Measurements from ENCODE around the gene CD4.

The CD4 gene

GRCh38 chr12:6752921-6753771, 36.2 kb upstream of the CD4 start, which contains the start of gene MLF2:
Gene MLF2, minus strand, starts transcription at chr12:6753141. Its CDS starts 807 bp downstream, at chr12:6752334.
- H3K27me3 ChIP-seq (ENCODE audit: insufficient read depth, poor library complexity, severe bottlenecking): no peaks in the 10 kb centered on the region
- peak; percentile 98 for TF ChIP-seq CTCF (IDR thresholded peaks at IDR 0.05; ENCODE audit: poor library complexity, severe bottlenecking)
- peak within 1 kb of the TSS; percentile 77 for H3K27ac ChIP-seq (ENCODE audit: poor library complexity, severe bottlenecking)
- H3K4me3 ChIP-seq (ENCODE audit: severe bottlenecking): peak within 1 kb of the TSS; percentile 86
- H3K36me3 ChIP-seq (ENCODE audit: low read depth): peaks cover 36% of the 10 kb centered on the region
- H3K4me1 ChIP-seq (ENCODE audit: insufficient read depth, poor library complexity, severe bottlenecking): no peaks in the 10 kb centered on the region
- no peaks in the 10 kb centered on the region for H3K9me3 ChIP-seq (ENCODE audit: severe bottlenecking)
- DNase-seq (ENCODE audit: low spot score) (peak; percentile 97), ATAC-seq (ENCODE audit: low read depth) (peak; percentile 94)

GRCh38 chr12:6753772-6754356, 35.5 kb upstream of the CD4 start:
- ATAC-seq (ENCODE audit: low read depth) (no peak), DNase-seq (ENCODE audit: low spot score) (no peak)
- H3K9me3 ChIP-seq (ENCODE audit: severe bottlenecking): no peaks in the 10 kb centered on the region
- peak; percentile 85 for TF ChIP-seq CTCF (IDR thresholded peaks at IDR 0.05; ENCODE audit: poor library complexity, severe bottlenecking)
- H3K27me3 ChIP-seq (ENCODE audit: insufficient read depth, poor library complexity, severe bottlenecking): no peaks in the 10 kb centered on the region
- peak overlapping the region; percentile 77 for H3K27ac ChIP-seq (ENCODE audit: poor library complexity, severe bottlenecking)
- no peak overlapping the region for H3K4me3 ChIP-seq (ENCODE audit: severe bottlenecking)
- H3K36me3 ChIP-seq (ENCODE audit: low read depth): peaks cover 29% of the 10 kb centered on the region
- no peaks in the 10 kb centered on the region for H3K4me1 ChIP-seq (ENCODE audit: insufficient read depth, poor library complexity, severe bottlenecking)

GRCh38 chr12:6754411-6754810, 34.9 kb upstream of the CD4 start:
- Histone ChIP-seq H3K36me3 (ENCODE audit: low read depth) (peaks cover 23% of the 10 kb centered on the region), H3K4me1 (ENCODE audit: insufficient read depth, poor library complexity, severe bottlenecking) (no peaks in the 10 kb centered on the region), H3K4me3 (ENCODE audit: severe bottlenecking) (no peak overlapping the region), H3K27me3 (ENCODE audit: insufficient read depth, poor library complexity, severe bottlenecking) (no peaks in the 10 kb centered on the region), H3K9me3 (ENCODE audit: severe bottlenecking) (no peaks in the 10 kb centered on the region), H3K27ac (ENCODE audit: poor library complexity, severe bottlenecking) (no peak overlapping the region)
- TF ChIP-seq CTCF (IDR thresholded peaks at IDR 0.05; ENCODE audit: poor library complexity, severe bottlenecking): no peak
- ATAC-seq (ENCODE audit: low read depth) (no peak), DNase-seq (ENCODE audit: low spot score) (no peak)

- no peak for ATAC-seq (ENCODE audit: low read depth)
- no peak for TF ChIP-seq CTCF (IDR thresholded peaks at IDR 0.05; ENCODE audit: poor library complexity, severe bottlenecking)
- Histone ChIP-seq H3K9me3 (ENCODE audit: severe bottlenecking) (no peaks in the 10 kb centered on the region), H3K27me3 (ENCODE audit: insufficient read depth, poor library complexity, severe bottlenecking) (no peaks in the 10 kb centered on the region), H3K4me3 (ENCODE audit: severe bottlenecking) (no peak overlapping the region), H3K36me3 (ENCODE audit: low read depth) (no peaks in the 10 kb centered on the region), H3K27ac (ENCODE audit: poor library complexity, severe bottlenecking) (no peak overlapping the region), H3K4me1 (ENCODE audit: insufficient read depth, poor library complexity, severe bottlenecking) (no peaks in the 10 kb centered on the region)
- no peak for DNase-seq (ENCODE audit: low spot score)
These were observed 32.2 kb upstream of the CD4 start for GRCh38 chr12:6757028-6757690.
